Measurements from ENCODE around the gene NBPF11. TPM values are rescaled to one million over a fixed set of nuclear protein-coding genes. Genes with fewer than 3 reads are reported as not detected.
"Not testable (repeated sequence)": the region's sequence is repeated elsewhere in the genome, so short reads cannot be mapped to it uniquely, and the experiment has no call there.

The NBPF11 gene
- total RNA-seq, 1 experiment from 2014 or later = 14.1 TPM

DNA sequence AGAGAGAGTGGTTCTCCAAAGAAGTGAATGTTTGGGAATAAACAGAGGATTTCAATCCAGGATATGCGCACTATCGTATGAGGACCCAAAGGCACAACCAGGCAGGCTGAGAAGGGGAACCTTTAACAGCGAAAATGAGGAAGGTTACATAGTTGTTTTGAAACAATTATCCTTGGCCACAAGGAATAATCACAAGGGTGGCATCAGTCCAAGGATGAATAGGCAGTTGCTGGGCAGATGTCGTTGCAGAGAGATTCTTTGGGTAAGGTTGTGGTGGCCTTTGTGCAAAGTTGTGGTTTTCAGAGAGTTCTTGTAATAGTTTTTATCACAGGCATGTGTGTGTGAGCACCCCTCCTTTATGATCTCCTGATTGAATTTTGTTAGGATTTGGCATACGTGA lies 94.7 kb downstream of the NBPF11 start:
- H3K4me1 ChIP-seq (ENCODE audit: insufficient read depth, low read length, poor library complexity, severe bottlenecking); CTCF ChIA-PET; H3K36me3 ChIP-seq (ENCODE audit: insufficient read depth, low read length, poor library complexity, severe bottlenecking); intact Hi-C loops (cut with micrococcal nuclease; ENCODE audit: unreplicated experiment); H3K4me3 ChIP-seq (ENCODE audit: low read depth, low read length, poor library complexity, severe bottlenecking); H3K27ac ChIP-seq (ENCODE audit: low read depth, low read length, poor library complexity, severe bottlenecking); DNase-seq (ENCODE audit: low spot score); H3K9me3 ChIP-seq (ENCODE audit: low read depth, low read length, poor library complexity, severe bottlenecking); POLR2A ChIA-PET (ENCODE audit: low non-redundant PET); H3K27me3 ChIP-seq (replicated peaks; ENCODE audit: insufficient read depth, low read depth, low read length, poor library complexity); BruUV-seq (replicated peaks): not testable (repeated sequence)

Other genes with a start within 250 kb of the NBPF11 start
- not detected in 2 replicates for gene GJA8, start 249.5 kb downstream of the NBPF11 start, total RNA-seq (2021)
- 11.5 and 11.8 TPM in 2 replicates for gene GPR89B, start 223.9 kb downstream of the NBPF11 start, total RNA-seq (2021)